ENCODE measurements around the gene ADGRA1. TPM values are rescaled to one million over a fixed set of nuclear protein-coding genes. Genes with fewer than 3 reads are reported as not detected.

The ADGRA1 gene
- total RNA-seq, 2 experiments from 2014 or later: not detected

DNA sequence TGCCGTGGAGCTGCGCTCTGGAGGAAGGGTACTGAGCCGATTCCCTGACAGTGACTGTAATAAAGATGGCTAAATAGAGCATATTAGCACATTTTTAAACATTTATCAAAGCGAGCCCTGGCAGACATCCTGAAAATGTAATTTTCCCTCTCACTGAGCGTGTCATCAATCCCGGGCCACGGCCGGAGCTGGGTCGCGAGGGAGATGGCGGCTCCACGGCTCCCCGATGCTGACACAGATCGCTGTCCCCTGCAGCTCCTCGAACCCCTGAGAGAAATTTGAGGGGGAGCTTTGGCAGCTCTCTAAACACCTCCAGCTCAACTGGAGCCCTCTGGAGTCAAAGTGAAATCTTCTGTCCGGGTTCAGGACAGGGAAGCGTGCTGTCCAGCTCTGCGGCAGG lies 44.9 kb upstream of the ADGRA1 start:
- Histone ChIP-seq H4K20me1 (ENCODE audit: insufficient read depth, low read length) (no peaks in the 10 kb centered on the region), H3K4me1 (ENCODE audit: insufficient read depth, low read length, poor library complexity, severe bottlenecking) (no peaks in the 10 kb centered on the region), H3K4me3 (ENCODE audit: low read depth, low read length, poor library complexity, severe bottlenecking) (no peak overlapping the region), H3K79me2 (ENCODE audit: insufficient read depth, low read depth, low read length) (no peaks in the 10 kb centered on the region), H3K4me2 (ENCODE audit: low read length) (no peak overlapping the region), H3K9me3 (ENCODE audit: low read length) (no peaks in the 10 kb centered on the region), H3K36me3 (ENCODE audit: insufficient read depth, low read length) (no peaks in the 10 kb centered on the region), H3K27ac (ENCODE audit: low read depth, low read length, poor library complexity, severe bottlenecking) (no peak overlapping the region), H2AFZ (ENCODE audit: low read length) (no peak overlapping the region), H3K9me2 (ENCODE audit: insufficient read depth, low read length) (no peaks in the 10 kb centered on the region)
- ChIA-PET POLR2A (no interaction called here), CTCF (ENCODE audit: unreplicated experiment) (no interaction called here)
- TF ChIP-seq, protein P1, sequence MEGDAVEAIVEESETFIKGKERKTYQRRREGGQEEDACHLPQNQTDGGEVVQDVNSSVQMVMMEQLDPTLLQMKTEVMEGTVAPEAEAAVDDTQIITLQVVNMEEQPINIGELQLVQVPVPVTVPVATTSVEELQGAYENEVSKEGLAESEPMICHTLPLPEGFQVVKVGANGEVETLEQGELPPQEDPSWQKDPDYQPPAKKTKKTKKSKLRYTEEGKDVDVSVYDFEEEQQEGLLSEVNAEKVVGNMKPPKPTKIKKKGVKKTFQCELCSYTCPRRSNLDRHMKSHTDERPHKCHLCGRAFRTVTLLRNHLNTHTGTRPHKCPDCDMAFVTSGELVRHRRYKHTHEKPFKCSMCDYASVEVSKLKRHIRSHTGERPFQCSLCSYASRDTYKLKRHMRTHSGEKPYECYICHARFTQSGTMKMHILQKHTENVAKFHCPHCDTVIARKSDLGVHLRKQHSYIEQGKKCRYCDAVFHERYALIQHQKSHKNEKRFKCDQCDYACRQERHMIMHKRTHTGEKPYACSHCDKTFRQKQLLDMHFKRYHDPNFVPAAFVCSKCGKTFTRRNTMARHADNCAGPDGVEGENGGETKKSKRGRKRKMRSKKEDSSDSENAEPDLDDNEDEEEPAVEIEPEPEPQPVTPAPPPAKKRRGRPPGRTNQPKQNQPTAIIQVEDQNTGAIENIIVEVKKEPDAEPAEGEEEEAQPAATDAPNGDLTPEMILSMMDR (conservative IDR thresholded peaks at IDR 0.05; ENCODE audit: low read length): no peak
- TF ChIP-seq EZH2phosphoT487 (IDR thresholded peaks at IDR 0.05; ENCODE audit: borderline replicate concordance, low read depth, low read length): no peak
- BruUV-seq (replicated peaks): no TSS peak
- DNase-seq (ENCODE audit: low spot score): no peak
- intact Hi-C loops (cut with micrococcal nuclease; ENCODE audit: unreplicated experiment): no loop called here

GRCh38 chr10:133043541-133044225 lies 44.0 kb upstream of the ADGRA1 start:
- no peaks in the 10 kb centered on the region for H3K9me2 ChIP-seq (ENCODE audit: insufficient read depth, low read length)

DNA sequence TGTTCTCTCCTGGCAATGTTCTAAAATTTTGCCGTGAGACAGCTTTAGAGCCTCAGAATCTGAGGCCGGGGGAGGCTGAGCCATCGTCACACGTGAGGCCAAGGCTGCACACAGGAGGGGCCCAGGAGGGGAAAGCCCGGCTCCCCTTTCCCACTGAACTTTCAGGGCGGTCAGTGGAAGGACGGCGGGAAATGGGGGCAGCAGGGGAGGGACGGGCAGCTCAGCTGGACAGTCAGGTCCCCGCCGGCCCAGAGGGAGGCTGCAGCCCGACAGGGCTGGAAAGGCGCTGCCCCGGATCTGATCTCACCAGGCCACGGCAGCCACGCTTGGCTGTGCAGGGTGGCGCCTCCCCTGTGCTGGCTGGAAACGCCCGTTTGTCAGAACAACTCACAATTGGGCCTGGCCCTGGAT lies 43.3 kb upstream of the ADGRA1 start:
- CTCF ChIA-PET (ENCODE audit: unreplicated experiment): interaction anchor here (0.9 kb wide), 1 partner anchor 9 kb away, joined by 4 read pairs; no protein-coding TSS in a partner anchor
- Histone ChIP-seq H3K9me2 (ENCODE audit: insufficient read depth, low read length) (no peaks in the 10 kb centered on the region), H4K20me1 (ENCODE audit: insufficient read depth, low read length) (no peaks in the 10 kb centered on the region), H2AFZ (ENCODE audit: low read length) (no peak overlapping the region), H3K4me2 (ENCODE audit: low read length) (no peak overlapping the region), H3K4me3 (ENCODE audit: low read depth, low read length, poor library complexity, severe bottlenecking) (no peak overlapping the region), H3K36me3 (ENCODE audit: insufficient read depth, low read length) (no peaks in the 10 kb centered on the region), H3K27ac (ENCODE audit: low read depth, low read length, poor library complexity, severe bottlenecking) (no peak overlapping the region), H3K4me1 (ENCODE audit: insufficient read depth, low read length, poor library complexity, severe bottlenecking) (no peaks in the 10 kb centered on the region), H3K9me3 (ENCODE audit: low read length) (no peaks in the 10 kb centered on the region), H3K79me2 (ENCODE audit: insufficient read depth, low read depth, low read length) (no peaks in the 10 kb centered on the region)
- TF ChIP-seq, protein P1 (conservative IDR thresholded peaks at IDR 0.05; ENCODE audit: low read length): no peak
- intact Hi-C loops (cut with micrococcal nuclease; ENCODE audit: unreplicated experiment): no loop called here
- no TSS peak for BruUV-seq (replicated peaks)
- no peak for DNase-seq (ENCODE audit: low spot score)
- POLR2A ChIA-PET: no interaction called here

More at GRCh38 chr10:133043541-133044225, 44.0 kb upstream of the ADGRA1 start:
- Histone ChIP-seq H3K27ac (ENCODE audit: low read depth, low read length, poor library complexity, severe bottlenecking) (no peak overlapping the region), H4K20me1 (ENCODE audit: insufficient read depth, low read length) (no peaks in the 10 kb centered on the region), H2AFZ (ENCODE audit: low read length) (no peak overlapping the region), H3K4me1 (ENCODE audit: insufficient read depth, low read length, poor library complexity, severe bottlenecking) (no peaks in the 10 kb centered on the region), H3K9me3 (ENCODE audit: low read length) (no peaks in the 10 kb centered on the region), H3K79me2 (ENCODE audit: insufficient read depth, low read depth, low read length) (no peaks in the 10 kb centered on the region), H3K36me3 (ENCODE audit: insufficient read depth, low read length) (no peaks in the 10 kb centered on the region), H3K4me3 (ENCODE audit: low read depth, low read length, poor library complexity, severe bottlenecking) (no peak overlapping the region), H3K4me2 (ENCODE audit: low read length) (no peak overlapping the region)
- DNase-seq (ENCODE audit: low spot score): no peak
- intact Hi-C loops (cut with micrococcal nuclease; ENCODE audit: unreplicated experiment): no loop called here
- ChIA-PET CTCF (ENCODE audit: unreplicated experiment) (interaction anchor here (0.9 kb wide), 1 partner anchor 9 kb away, joined by 4 read pairs; no protein-coding TSS in a partner anchor), POLR2A (no interaction called here)
- TF ChIP-seq, protein P1 (conservative IDR thresholded peaks at IDR 0.05; ENCODE audit: low read length): no peak
- TF ChIP-seq EZH2phosphoT487 (IDR thresholded peaks at IDR 0.05; ENCODE audit: borderline replicate concordance, low read depth, low read length): no peak
- BruUV-seq (replicated peaks): no TSS peak
